ENCODE results near the gene ZBED1.

Gene ZBED1

DNA sequence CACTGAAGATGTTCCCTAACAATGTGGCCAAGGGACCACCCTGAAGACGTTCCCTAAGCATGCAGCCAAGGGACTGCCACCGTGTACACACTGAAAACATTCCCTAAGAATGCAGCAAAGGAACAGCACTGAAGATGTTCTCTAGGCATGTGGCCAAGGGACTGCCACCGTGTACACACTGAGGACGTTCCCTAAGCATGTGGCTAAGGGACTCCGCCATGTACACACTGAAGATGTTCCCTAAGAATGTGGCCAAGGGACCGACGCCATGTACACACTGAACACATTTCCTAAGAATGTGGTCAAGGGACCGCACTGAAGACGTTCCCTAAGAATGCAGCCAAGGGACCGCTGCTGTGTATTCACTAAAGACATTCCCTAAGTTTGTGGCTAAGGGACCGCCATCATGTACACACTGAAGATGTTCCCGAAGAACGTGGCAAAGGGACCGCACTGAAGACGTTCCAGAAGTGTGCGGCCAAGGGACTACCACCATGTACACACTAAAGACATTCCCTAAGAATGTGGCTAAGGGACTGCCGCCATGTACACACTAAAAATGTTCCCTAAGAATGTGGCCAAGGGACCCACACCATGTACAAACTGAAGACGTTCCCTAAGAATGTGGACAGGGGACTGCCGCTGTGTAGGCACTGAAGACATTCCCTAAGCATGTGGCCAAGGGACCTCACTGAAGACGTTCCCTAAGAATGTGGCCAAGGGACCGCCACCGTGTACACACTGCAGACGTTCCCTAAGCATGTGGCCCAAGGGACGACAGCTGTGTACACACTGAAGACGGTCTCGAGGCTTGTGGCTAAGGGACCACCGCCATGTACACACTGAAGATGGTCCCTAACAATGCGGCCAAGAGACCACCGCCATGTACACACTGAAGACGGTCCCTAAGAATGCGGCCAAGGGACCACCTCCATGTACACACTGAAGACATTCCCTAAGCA, 54.8 kb downstream of the ZBED1 start:
- Histone ChIP-seq H3K27me3 (ENCODE audit: control insufficient read depth, insufficient read depth, low read length) (no peaks in the 10 kb centered on the region), H3K9me3 (replicated peaks; ENCODE audit: low read length) (no peaks in the 10 kb centered on the region), H3K4me1 (ENCODE audit: control insufficient read depth, insufficient read depth, low read length) (no peaks in the 10 kb centered on the region), H3K4me3 (ENCODE audit: low read length) (no peak overlapping the region), H3K9ac (ENCODE audit: low read depth, low read length) (no peak overlapping the region), H3K36me3 (ENCODE audit: insufficient read depth, low read length) (no peaks in the 10 kb centered on the region), H3K4me2 (ENCODE audit: low read length) (no peak overlapping the region)

DNA sequence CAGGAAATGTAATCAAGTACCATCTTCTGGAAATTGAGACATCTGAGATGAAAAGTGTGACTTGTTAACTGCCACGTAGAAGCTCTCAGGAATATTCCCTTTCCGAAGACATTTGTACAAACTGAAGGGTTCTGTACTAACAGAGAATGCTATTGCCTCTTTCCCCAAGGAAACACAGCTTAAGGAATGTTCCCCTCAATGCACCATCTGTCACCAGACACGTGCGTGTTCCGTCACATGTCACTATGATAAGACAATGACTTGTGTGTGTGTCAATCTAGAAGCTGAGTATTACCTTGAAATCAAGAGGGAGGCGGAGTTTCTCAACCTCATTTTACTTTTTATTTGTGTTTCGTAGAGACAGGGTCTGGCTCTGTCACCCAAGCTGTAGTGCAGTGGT, 58.1 kb downstream of the ZBED1 start:
- Histone ChIP-seq H3K4me3 (ENCODE audit: low read length) (no peak overlapping the region), H3K36me3 (ENCODE audit: insufficient read depth, low read length) (no peaks in the 10 kb centered on the region), H3K9me3 (replicated peaks; ENCODE audit: low read length) (no peaks in the 10 kb centered on the region), H3K9ac (ENCODE audit: low read depth, low read length) (no peak overlapping the region), H3K4me1 (ENCODE audit: control insufficient read depth, insufficient read depth, low read length) (no peaks in the 10 kb centered on the region), H3K27me3 (ENCODE audit: control insufficient read depth, insufficient read depth, low read length) (no peaks in the 10 kb centered on the region), H3K4me2 (ENCODE audit: low read length) (no peak overlapping the region)

DNA sequence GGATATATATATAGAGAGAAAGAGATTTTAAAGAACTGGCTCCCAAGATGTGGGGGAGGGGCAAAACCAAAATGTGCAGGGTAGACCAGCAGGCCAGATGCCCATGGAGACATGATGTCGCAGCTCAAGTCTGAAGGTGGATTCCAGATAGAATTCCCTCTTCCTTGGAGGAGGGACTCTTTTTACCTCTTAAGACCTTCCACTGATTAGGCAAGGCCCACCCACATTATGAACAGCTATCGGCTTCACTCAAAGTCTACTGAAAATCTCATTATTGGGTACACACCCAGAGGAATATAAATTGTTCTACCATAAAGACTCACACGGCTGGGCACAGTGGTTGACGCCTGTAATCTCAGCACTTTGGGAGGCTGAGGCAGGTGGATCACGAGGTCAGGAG, 59.3 kb downstream of the ZBED1 start:
- no peaks in the 10 kb centered on the region for H3K4me1 ChIP-seq (ENCODE audit: control insufficient read depth, insufficient read depth, low read length)
- H3K4me3 ChIP-seq (ENCODE audit: low read length) = no peak overlapping the region
- H3K36me3 ChIP-seq (ENCODE audit: insufficient read depth, low read length) = no peaks in the 10 kb centered on the region
- H3K9me3 ChIP-seq (replicated peaks; ENCODE audit: low read length) = no peaks in the 10 kb centered on the region
- H3K27me3 ChIP-seq (ENCODE audit: control insufficient read depth, insufficient read depth, low read length) = no peaks in the 10 kb centered on the region
- H3K9ac ChIP-seq (ENCODE audit: low read depth, low read length) = no peak overlapping the region
- H3K4me2 ChIP-seq (ENCODE audit: low read length) = no peak overlapping the region

DNA sequence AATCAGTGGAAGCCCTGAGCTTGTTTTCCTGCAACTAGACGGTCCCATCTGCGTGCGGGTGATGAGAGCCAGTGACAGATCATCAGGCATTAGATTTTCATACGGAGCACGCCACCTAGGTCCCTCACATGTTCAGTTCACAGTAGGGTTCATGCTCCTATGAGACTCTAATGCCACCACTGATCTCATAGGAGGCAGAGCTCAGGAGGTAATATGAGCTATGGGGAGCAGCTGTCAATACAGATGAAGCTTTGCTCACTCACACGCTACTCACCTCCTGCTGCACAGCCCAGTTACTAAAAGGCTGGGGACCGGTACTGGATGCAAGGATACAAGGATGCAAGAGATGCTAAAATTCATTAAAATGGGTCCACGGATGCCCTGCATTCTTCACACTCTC, 61.2 kb downstream of the ZBED1 start:
- no peaks in the 10 kb centered on the region for H3K36me3 ChIP-seq (ENCODE audit: insufficient read depth, low read length)
- no peaks in the 10 kb centered on the region for H3K27me3 ChIP-seq (ENCODE audit: control insufficient read depth, insufficient read depth, low read length)

More for the DNA sequence above, 61.2 kb downstream of the ZBED1 start:
- Histone ChIP-seq H3K9ac (ENCODE audit: low read depth, low read length) (no peak overlapping the region), H3K4me1 (ENCODE audit: control insufficient read depth, insufficient read depth, low read length) (no peaks in the 10 kb centered on the region), H3K4me2 (ENCODE audit: low read length) (no peak overlapping the region), H3K4me3 (ENCODE audit: low read length) (no peak overlapping the region), H3K9me3 (replicated peaks; ENCODE audit: low read length) (no peaks in the 10 kb centered on the region)

Data from skeletal muscle satellite cell (primary cell).